AG09309 (cell line): ENCODE results near the gene IGFBPL1.

Experiments used
- DNase-seq: peaks from one replicate; pipeline ENCODE4 v3.0.0-alpha.2; 2010; ENCODE audit warnings: low read depth
- H3K4me3 ChIP-seq: 2 replicates; pipeline ENCODE4 v1.5.1; 2011; ENCODE audit warnings: mild to moderate bottlenecking, low read depth, low read length, moderate library complexity; ENCODE audit not compliant: control insufficient read depth
- CTCF ChIP-seq: IDR thresholded peaks from 2 replicates; pipeline ENCODE4 v1.5.1; 2011; ENCODE audit warnings: mild to moderate bottlenecking, low read depth, low read length, inconsistent platforms; ENCODE audit not compliant: insufficient read depth, control insufficient read depth; ENCODE audit errors: missing control alignments

The IGFBPL1 gene

GRCh38 chr9:38363589-38363925 lies 60.7 kb downstream of the IGFBPL1 start:
- H3K4me3 ChIP-seq: no peak overlapping the region
- no peak for TF ChIP-seq CTCF
- DNase-seq: no peak

GRCh38 chr9:38362852-38363588 lies 61.2 kb downstream of the IGFBPL1 start:
- TF ChIP-seq CTCF: peak; percentile 65
- DNase-seq: peak; percentile 49
- no peak overlapping the region for H3K4me3 ChIP-seq

GRCh38 chr9:38361473-38361850 lies 62.8 kb downstream of the IGFBPL1 start:
- DNase-seq: no peak
- no peak overlapping the region for H3K4me3 ChIP-seq
- TF ChIP-seq CTCF: no peak

- DNase-seq: no peak
- no peak overlapping the region for H3K4me3 ChIP-seq
- TF ChIP-seq CTCF: no peak
Measured at GRCh38 chr9:38360839-38361472, 63.3 kb downstream of the IGFBPL1 start.

GRCh38 chr9:38359689-38360385 lies 64.4 kb downstream of the IGFBPL1 start:
- DNase-seq: peak; percentile 16
- no peak for TF ChIP-seq CTCF

GRCh38 chr9:38359297-38359653 lies 65.0 kb downstream of the IGFBPL1 start:
- DNase-seq: no peak
- no peak for TF ChIP-seq CTCF
- H3K4me3 ChIP-seq: no peak overlapping the region

More at GRCh38 chr9:38359689-38360385, 64.4 kb downstream of the IGFBPL1 start:
- no peak overlapping the region for H3K4me3 ChIP-seq
